ENCODE data around the gene TRAPPC12. TPM values are rescaled to one million over a fixed set of nuclear protein-coding genes. Genes with fewer than 3 reads are reported as not detected.
A peak's percentile ranks its signal among the peaks of the same experiment; 100 is the strongest.

Gene TRAPPC12
- total and polyA plus RNA-seq, 2 experiments from 2014 or later: 77.2 to 103 TPM

GRCh38 chr2:3519255-3520205 lies 140.0 kb downstream of the TRAPPC12 start, which contains the start of gene ADI1:
Gene ADI1, minus strand, starts transcription at chr2:3519531. Its CDS starts 44 bp downstream, at chr2:3519487.
- H3K4me3 ChIP-seq: peak within 1 kb of the TSS; percentile 52
- peak; percentile 66 to 85 for DNase-seq (ENCODE audit: low read depth in 1 of 2, low spot score in 1 of 2)
- H3K27me3 ChIP-seq: no peaks in the 10 kb centered on the region
- H3K36me3 ChIP-seq: no peaks in the 10 kb centered on the region
- H3K9me3 ChIP-seq (ENCODE audit: low read depth): no peaks in the 10 kb centered on the region
- TF ChIP-seq CTCF (IDR thresholded peaks at IDR 0.05; ENCODE audit: low read depth, low read length): no peak
- peak within 1 kb of the TSS; percentile 96 for H3K27ac ChIP-seq
- peaks cover 32% of the 10 kb centered on the region for H3K4me1 ChIP-seq (ENCODE audit: low read depth)

DNA sequence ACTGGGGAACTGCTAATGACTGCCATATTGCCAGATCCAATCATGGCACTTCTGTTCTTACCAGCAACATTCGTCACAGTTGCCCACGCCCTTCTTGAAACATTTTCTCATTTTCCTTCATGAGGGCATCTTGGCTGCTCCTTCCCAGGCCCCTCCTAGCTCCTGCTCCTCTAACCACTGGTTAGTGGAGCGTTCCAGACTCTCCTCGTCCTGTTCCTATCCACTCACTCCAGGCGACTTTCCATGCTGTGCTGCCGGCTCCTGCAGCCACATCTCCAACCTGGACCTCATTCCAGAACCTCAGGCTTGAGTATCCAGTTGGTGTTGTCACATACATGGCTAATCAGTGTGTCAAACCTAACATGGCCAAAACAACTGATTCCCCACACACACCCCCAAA lies 141.1 kb downstream of the TRAPPC12 start:
- Histone ChIP-seq H3K27ac (no peak overlapping the region), H3K4me3 (no peak overlapping the region), H3K36me3 (no peaks in the 10 kb centered on the region), H3K9me3 (ENCODE audit: low read depth) (no peaks in the 10 kb centered on the region), H3K4me1 (ENCODE audit: low read depth) (peaks cover 43% of the 10 kb centered on the region), H3K27me3 (no peaks in the 10 kb centered on the region)
- no peak for DNase-seq (ENCODE audit: low read depth in 1 of 2, low spot score in 1 of 2)
- no peak for TF ChIP-seq CTCF (IDR thresholded peaks at IDR 0.05; ENCODE audit: low read depth, low read length)

DNA sequence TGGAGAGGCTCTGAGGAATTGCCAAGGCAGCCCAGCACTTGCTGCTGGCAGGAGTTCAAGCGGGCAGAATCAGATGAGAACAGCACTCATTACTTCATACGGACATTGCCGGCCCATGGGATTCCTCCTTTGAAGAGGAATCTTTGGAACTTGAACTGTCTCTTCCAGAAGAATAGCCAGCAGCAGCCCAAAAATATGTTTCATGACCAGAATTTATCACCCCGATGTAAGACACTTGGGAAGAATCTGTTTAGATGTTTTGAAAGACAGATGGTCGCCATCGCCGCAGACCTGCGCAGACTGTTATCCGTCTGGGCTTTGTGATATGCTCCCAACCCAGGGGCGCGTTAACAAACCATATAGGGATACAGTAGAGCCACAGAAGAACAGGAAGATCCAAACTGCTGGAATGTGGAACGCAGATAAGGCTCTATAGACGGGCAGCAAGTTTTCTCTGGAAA lies 143.5 kb downstream of the TRAPPC12 start:
- Histone ChIP-seq H3K4me1 (ENCODE audit: low read depth) (peaks cover 36% of the 10 kb centered on the region), H3K36me3 (no peaks in the 10 kb centered on the region), H3K9me3 (ENCODE audit: low read depth) (no peaks in the 10 kb centered on the region), H3K4me3 (no peak overlapping the region), H3K27ac (peak overlapping the region; percentile 21), H3K27me3 (no peaks in the 10 kb centered on the region)
- peak in 1 of 2 donors; percentile 71 for DNase-seq (ENCODE audit: low read depth in 1 of 2, low spot score in 1 of 2)
- no peak for TF ChIP-seq CTCF (IDR thresholded peaks at IDR 0.05; ENCODE audit: low read depth, low read length)

DNA sequence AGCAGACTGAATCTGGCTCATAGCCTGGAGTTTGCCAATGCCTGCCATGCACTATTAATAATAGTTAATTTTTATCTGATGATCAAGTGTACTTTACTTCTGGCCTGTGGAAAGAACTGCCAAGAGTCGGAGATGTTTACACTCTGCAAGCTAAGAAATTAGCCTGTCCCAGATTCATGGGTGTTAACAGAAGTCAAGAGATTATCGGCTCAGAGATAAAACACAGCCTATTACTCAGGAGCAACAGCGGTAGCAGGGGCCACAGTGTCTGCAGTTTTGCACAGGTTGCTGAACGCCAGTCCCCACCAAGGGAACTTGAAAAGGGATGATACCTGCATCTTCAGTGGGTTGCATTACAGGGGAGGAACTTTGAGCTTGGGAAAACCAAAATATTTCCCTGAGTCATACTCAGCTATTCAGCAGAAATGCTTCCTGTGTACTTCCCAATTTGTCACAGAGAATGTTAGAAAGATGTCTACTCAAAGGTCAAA lies 144.1 kb downstream of the TRAPPC12 start:
- Histone ChIP-seq H3K4me1 (ENCODE audit: low read depth) (peaks cover 36% of the 10 kb centered on the region), H3K9me3 (ENCODE audit: low read depth) (no peaks in the 10 kb centered on the region), H3K36me3 (no peaks in the 10 kb centered on the region), H3K27ac (peak overlapping the region; percentile 21), H3K4me3 (no peak overlapping the region), H3K27me3 (no peaks in the 10 kb centered on the region)
- TF ChIP-seq CTCF (IDR thresholded peaks at IDR 0.05; ENCODE audit: low read depth, low read length): no peak
- peak in 1 of 2 donors; percentile 43 for DNase-seq (ENCODE audit: low read depth in 1 of 2, low spot score in 1 of 2)

GRCh38 chr2:3526871-3527270 lies 147.4 kb downstream of the TRAPPC12 start:
- Histone ChIP-seq H3K4me1 (ENCODE audit: low read depth) (peaks cover 34% of the 10 kb centered on the region), H3K27me3 (no peaks in the 10 kb centered on the region), H3K27ac (no peak overlapping the region), H3K9me3 (ENCODE audit: low read depth) (no peaks in the 10 kb centered on the region), H3K4me3 (no peak overlapping the region), H3K36me3 (no peaks in the 10 kb centered on the region)
- DNase-seq (ENCODE audit: low read depth in 1 of 2, low spot score in 1 of 2): no peak
- TF ChIP-seq CTCF (IDR thresholded peaks at IDR 0.05; ENCODE audit: low read depth, low read length): no peak
